RPMI8226 (cell line): ENCODE results near the gene RBBP5.

ENCODE experiments used
- DNase-seq: peaks from one replicate; pipeline ENCODE4 v3.0.0-alpha.2; 2015

The RBBP5 gene

GRCh38 chr1:205054013-205054412 lies 67.8 kb downstream of the RBBP5 start:
- no peak for DNase-seq

- DNase-seq = no peak
Observed at GRCh38 chr1:205053296-205053695, 68.5 kb downstream of the RBBP5 start.

DNA sequence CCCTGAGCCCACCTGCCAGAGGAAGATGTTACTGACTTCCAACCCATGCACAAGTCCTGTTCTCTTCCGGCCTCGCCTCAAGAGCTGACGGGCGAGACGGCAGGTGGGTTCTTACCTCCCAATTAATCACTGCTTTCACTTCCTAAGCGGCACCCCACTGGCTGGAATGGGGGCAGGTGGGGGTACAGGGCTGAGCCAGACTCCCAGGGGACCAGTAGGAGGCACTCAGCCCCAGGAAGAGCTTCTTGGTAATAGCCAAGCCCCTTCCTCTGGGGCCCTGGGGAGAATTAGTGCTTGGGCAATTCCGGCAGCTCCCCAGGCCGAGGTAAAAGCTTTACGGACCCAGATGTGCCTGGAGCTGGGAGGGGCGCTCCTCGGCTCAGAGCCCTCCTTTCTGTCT lies 69.1 kb downstream of the RBBP5 start:
- DNase-seq = no peak

- DNase-seq = no peak
Observed at GRCh38 chr1:205049479-205049878, 72.3 kb downstream of the RBBP5 start.

GRCh38 chr1:205048382-205048781 lies 73.4 kb downstream of the RBBP5 start:
- no peak for DNase-seq

GRCh38 chr1:205047764-205048231 lies 74.0 kb downstream of the RBBP5 start:
- no peak for DNase-seq

GRCh38 chr1:205046870-205047269 lies 74.9 kb downstream of the RBBP5 start:
- no peak for DNase-seq

GRCh38 chr1:205045146-205045545 lies 76.6 kb downstream of the RBBP5 start:
- no peak for DNase-seq

DNA sequence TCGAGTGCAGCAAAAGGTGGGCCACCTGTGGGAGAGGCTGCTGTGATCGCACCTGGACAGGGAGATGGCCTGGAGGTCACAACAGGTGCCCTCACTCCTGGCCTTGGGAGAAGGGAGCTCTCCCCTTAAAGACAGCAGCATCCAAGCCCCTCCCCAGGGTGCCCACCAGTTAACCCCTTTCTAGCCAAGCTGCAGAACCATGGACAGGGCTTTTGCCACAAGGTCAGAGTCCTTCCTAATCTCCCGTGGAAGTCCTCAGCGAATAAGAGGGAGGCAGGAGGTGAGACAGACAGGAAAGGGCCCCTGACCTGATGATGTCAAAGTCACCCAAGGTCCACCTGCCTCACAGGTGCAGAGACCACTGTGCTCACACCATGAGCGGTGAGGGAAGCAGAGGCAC lies 77.0 kb downstream of the RBBP5 start:
- DNase-seq = no peak

GRCh38 chr1:205043866-205044265 lies 77.9 kb downstream of the RBBP5 start:
- no peak for DNase-seq

DNA sequence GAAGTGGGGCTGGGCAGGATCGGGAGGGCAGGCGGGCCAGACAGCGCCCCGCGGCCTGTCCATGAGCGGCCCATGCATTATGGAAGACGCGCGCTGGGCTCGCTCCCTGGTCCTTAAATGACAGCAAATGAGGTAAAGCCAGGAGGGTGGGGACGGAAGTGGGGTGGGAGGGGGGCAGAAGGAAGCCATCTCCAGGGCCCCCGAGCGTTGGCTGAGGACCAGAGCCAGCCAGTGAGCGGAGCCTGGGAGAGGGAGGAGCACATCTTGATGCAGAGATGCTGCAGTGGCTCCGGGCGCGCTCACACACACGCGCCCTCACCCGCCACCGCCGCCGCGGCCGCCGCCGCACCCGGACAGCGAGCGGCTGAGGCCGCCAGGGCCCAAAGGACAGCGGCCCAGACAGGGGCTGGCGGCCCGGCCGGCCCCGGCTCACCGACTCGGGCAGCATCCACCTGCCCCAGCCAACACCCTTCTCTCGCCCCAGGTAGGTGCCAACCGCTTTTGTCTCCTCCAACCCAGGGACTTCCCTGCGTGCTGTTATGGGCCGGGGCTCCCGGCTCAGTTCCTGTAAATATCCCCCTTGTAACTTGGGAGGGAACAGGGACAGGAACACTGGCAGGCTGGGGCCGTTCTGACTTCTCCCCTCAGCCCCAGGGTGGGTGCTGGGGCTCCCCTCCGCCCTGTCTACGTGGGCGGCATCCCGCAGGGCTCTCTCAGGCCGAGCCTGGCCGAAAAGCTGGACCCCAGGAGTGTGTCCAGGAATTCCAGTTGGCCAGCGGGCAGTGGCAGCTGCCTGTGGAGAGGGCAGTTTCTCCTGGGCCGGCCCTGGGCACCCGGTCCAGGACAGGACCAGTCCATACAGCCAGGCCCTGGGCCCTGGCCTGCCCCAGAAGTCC lies 78.6 kb downstream of the RBBP5 start, which contains the start of gene CNTN2:
TSS of gene CNTN2 (plus strand) at position 302 of the 896 bp plus-strand sequence. CDS start 9,974 bp downstream, outside the sequence.
- DNase-seq = no peak

DNA sequence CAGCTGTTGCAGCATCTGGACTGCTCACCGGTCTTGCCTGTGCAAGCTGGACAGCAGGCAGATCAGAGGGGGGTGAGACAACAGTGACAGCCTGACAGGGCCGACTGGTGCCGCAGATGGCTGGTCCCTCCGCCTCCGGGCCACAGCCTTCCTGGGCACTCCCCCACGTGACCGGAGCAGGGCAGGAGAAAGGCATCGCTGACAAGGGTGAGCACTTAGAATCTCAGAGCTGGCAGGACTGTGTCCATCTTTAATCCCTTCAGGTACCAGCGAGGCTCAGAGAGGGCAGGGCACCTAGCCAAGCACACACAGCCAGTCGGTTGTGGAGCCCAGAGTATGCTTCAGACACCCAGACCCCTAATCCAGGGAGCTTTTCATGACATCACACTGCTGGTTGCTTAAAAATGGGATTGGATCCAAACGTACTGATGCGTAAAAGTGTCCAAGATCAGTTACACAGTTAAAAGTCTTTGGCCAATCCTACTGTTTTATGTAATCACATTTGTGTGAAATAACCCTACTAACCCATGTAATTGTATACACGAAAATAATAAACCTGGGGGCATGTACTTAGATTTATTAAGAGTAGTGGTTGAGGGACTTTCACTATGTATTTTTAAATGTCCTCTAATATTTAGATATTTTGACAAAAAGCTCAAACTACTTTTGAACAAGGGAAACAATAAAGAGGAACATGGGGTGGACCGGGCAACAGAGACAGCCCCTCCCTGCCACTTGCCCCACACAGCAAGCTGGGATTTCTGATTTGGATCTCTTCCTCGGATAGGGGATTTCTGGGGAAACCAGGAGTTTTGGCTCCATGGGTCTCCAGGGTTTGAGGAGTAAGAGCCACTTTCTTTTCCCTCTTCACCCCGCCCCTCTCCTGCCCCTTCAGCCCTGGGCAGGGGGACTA lies 79.5 kb downstream of the RBBP5 start:
- DNase-seq = no peak

GRCh38 chr1:205041001-205041715 lies 80.6 kb downstream of the RBBP5 start:
- no peak for DNase-seq

DNA sequence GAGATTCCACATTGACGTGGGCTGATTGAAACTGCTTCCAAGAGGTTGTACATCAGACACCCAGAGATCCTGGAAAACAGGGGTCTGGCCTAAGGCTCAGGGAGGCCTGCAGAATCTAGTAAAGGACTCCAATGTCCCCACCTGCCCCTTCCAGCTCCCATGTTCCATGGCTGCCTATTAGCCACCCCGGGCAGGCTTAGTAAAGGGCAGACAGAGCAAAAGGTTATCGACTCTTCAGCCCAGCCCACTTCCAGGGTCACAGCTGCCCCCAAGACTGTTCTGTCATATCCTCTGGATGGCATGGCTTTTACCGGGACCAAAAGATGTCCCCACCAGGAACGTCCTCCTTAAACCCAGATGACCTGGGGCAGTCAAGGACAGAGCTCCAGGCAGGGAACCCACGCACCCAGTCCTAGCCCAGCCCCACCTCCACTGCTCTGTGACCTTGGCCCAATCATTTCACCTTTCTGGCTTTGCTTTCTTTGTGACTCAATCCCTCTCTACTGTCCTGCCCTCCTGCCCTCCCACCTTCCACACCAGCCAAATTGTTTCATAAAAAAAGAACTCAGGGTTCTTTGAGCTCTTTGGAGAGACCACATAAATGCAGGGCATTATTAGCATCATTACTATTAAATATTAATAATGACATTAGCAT lies 83.5 kb downstream of the RBBP5 start:
- DNase-seq = no peak

DNA sequence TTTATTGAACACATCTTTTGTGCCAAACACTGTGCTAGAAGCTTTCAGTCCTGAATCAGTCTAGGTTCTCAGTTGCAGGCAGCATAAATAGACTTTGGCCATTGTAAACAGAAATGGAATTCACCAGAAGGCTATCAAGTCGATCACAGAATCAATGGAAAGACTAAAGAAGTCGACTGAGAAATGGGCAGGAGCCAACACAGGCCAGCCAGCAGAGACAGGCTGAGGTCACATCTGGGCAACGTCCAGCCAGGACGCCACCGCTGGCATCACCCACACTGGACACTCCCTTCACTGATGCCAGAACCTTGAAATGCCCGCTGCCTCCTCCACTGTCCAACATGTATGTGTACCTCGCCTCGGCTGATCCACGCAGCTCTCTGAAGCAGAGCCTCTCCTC lies 84.2 kb downstream of the RBBP5 start:
- DNase-seq = no peak
